OCI-LY7 (cell line): ENCODE results near the gene ADAMTS2. TPM values are rescaled to one million over a fixed set of nuclear protein-coding genes. Genes with fewer than 3 reads are reported as not detected.

Experiments
- BruUV-seq: library from RNA; stranded (reverse); fragments of 400-500 nt; replicated peaks from 2 replicates; lab custom pipeline; 2021; lab: Mats Ljungman, UMichigan
- CTCF ChIA-PET: fragments of 300-600 bp; sonication (Branson Sonifier 250); formaldehyde crosslinking; loops from one replicate; lab custom pipeline; 2022; ENCODE audit warnings: antibody characterized with exemption; ENCODE audit not compliant: unreplicated experiment; lab: Charles Lee
- POLR2A ChIA-PET: fragments of 300-600 bp; sonication (Branson Sonifier 250); formaldehyde crosslinking; loops from one replicate; lab custom pipeline; 2022; ENCODE audit warnings: antibody characterized with exemption; lab: Charles Lee
- DNase-seq: peaks from one replicate; pipeline ENCODE4 v3.0.0-alpha.2; 2015; ENCODE audit warnings: low spot score
- H2AFZ ChIP-seq: fragments of 200-600 bp; sonication (generic), shearing (Covaris generic); 2 replicates; pipeline ENCODE4 v1.6.1; 2014; ENCODE audit warnings: mild to moderate bottlenecking, antibody characterized with exemption, low read length, moderate library complexity
- H3K27ac ChIP-seq: fragments of 200-600 bp; sonication (generic); 2 replicates; pipeline ENCODE4 v1.5.1; 2014; ENCODE audit warnings: mixed run types, low read depth, mild to moderate bottlenecking, moderate library complexity, low read length, inconsistent platforms; ENCODE audit not compliant: poor library complexity, severe bottlenecking
- H3K36me3 ChIP-seq: fragments of 200-600 bp; sonication (generic); 2 replicates; pipeline ENCODE4 v1.6.1; 2014; ENCODE audit warnings: mild to moderate bottlenecking, antibody characterized with exemption, low read length, moderate library complexity, mixed read lengths; ENCODE audit not compliant: insufficient read depth
- H3K4me1 ChIP-seq: fragments of 200-600 bp; sonication (generic); 2 replicates; pipeline ENCODE4 v1.5.1; 2014; ENCODE audit warnings: mild to moderate bottlenecking, low read length; ENCODE audit not compliant: insufficient read depth, poor library complexity, severe bottlenecking
- H3K4me2 ChIP-seq: fragments of 200-600 bp; sonication (generic); 2 replicates; pipeline ENCODE4 v1.6.1; 2014; ENCODE audit warnings: mild to moderate bottlenecking, low read length
- H3K4me3 ChIP-seq: fragments of 200-600 bp; sonication (generic); 2 replicates; pipeline ENCODE4 v1.5.1; 2014; ENCODE audit warnings: mild to moderate bottlenecking, low read depth, low read length; ENCODE audit not compliant: poor library complexity, severe bottlenecking
- H3K79me2 ChIP-seq: fragments of 200-600 bp; sonication (generic); 2 replicates; pipeline ENCODE4 v1.6.1; 2016; ENCODE audit warnings: low read depth, mild to moderate bottlenecking, low read length, moderate library complexity, mixed read lengths; ENCODE audit not compliant: insufficient read depth
- H3K9me2 ChIP-seq: fragments of 200-600 bp; sonication (generic); 2 replicates; pipeline ENCODE4 v1.6.1; 2016; ENCODE audit warnings: mild to moderate bottlenecking, low read length, mixed read lengths; ENCODE audit not compliant: insufficient read depth
- H3K9me3 ChIP-seq: fragments of 200-600 bp; sonication (generic); 2 replicates; pipeline ENCODE4 v1.6.1; 2014; ENCODE audit warnings: mild to moderate bottlenecking, mixed run types, low read length, mixed read lengths
- H4K20me1 ChIP-seq: fragments of 200-600 bp; sonication (generic); 2 replicates; pipeline ENCODE4 v1.6.1; 2014; ENCODE audit warnings: mild to moderate bottlenecking, antibody characterized with exemption, low read length, moderate library complexity, mixed read lengths; ENCODE audit not compliant: insufficient read depth
- EZH2phosphoT487 ChIP-seq: fragments of 200-600 bp; sonication (generic); IDR thresholded peaks from 2 replicates; pipeline ENCODE4 v1.6.1; 2018; ENCODE audit warnings: low read depth, borderline replicate concordance, mild to moderate bottlenecking, mixed run types, antibody characterized with exemption, low read length, moderate library complexity, mixed read lengths
- intact Hi-C: fragments of 100-400 bp; cut with micrococcal nuclease; formaldehyde crosslinking; loops from one replicate; pipeline ENCODE4 v1.10.0; 2022; ENCODE audit not compliant: unreplicated experiment
- total RNA-seq, 2 experiments: library from RNA; depleted of rRNA in 1 of 2; stranded (reverse); fragments of >200 nt in 1 of 2; shearing (Covaris generic) in 1 of 2; gene quantifications; 2 replicates each; pipeline ENCODE4 v1.2.3, GENCODE V29; 2014 to 2022
- TF ChIP-seq, protein P1 (sequence below): fragments of 200-600 bp; sonication (generic); conservative IDR thresholded peaks from 2 replicates; pipeline ENCODE4 v1.5.1; 2014; ENCODE audit warnings: mild to moderate bottlenecking, antibody characterized with exemption, low read length, moderate library complexity, mixed read lengths

ADAMTS2 gene
- total RNA-seq, 2 experiments from 2014 or later = not detected

DNA sequence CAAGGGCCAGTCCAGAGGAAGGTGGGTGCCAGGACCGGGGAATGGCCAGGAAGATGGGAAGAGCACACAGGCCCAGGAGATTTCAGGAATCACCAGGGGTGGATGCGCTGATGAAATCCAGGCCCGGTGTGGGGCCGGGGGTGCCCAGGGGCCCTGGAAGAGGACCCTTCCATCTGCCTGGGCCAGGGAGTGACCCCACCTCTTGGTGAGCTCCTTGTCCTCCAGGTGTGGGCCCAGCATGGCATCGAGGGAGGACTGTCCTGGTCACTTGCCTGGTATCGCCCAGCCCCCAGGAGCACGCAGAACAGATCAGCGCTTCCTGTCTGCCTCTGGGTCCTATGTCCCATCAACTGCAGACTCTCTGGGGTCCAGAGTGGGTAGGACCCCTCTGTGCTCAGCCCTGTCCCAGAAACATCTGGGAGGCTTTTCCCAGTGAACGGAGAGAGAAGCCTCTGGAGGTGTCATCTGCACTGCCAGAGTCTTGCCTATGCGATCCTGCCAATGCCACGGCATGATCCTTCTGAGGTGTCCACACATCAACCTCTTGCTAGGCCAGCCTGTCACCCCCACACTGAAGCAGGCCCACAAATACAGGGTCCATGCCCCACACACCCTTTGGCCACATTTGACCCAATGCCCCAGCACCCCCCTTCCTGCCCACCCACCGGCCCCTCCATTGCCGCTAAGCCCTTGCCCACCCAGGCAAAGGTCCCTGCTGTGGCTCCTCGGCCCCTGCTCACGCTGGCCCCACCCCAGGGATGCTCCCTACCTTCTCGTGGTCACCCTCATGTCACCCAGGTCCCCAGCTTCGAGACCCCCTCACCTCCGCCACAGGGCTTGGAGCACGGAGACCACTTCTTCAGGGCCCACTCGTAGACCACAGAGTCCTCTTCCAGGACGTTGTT, 217.9 kb downstream of the ADAMTS2 start:
- Histone ChIP-seq H3K36me3 (no peaks in the 10 kb centered on the region), H4K20me1 (no peaks in the 10 kb centered on the region), H3K9me3 (no peaks in the 10 kb centered on the region), H3K9me2 (no peaks in the 10 kb centered on the region), H2AFZ (no peak overlapping the region), H3K79me2 (no peaks in the 10 kb centered on the region), H3K4me2 (no peak overlapping the region), H3K4me3 (no peak overlapping the region), H3K27ac (no peak overlapping the region), H3K4me1 (no peaks in the 10 kb centered on the region)
- CTCF ChIA-PET = no interaction called here
- intact Hi-C loops = no loop called here
- TF ChIP-seq, protein P1, sequence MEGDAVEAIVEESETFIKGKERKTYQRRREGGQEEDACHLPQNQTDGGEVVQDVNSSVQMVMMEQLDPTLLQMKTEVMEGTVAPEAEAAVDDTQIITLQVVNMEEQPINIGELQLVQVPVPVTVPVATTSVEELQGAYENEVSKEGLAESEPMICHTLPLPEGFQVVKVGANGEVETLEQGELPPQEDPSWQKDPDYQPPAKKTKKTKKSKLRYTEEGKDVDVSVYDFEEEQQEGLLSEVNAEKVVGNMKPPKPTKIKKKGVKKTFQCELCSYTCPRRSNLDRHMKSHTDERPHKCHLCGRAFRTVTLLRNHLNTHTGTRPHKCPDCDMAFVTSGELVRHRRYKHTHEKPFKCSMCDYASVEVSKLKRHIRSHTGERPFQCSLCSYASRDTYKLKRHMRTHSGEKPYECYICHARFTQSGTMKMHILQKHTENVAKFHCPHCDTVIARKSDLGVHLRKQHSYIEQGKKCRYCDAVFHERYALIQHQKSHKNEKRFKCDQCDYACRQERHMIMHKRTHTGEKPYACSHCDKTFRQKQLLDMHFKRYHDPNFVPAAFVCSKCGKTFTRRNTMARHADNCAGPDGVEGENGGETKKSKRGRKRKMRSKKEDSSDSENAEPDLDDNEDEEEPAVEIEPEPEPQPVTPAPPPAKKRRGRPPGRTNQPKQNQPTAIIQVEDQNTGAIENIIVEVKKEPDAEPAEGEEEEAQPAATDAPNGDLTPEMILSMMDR = no peak
- TF ChIP-seq EZH2phosphoT487 = no peak
- no TSS peak for BruUV-seq
- no peak for DNase-seq
- POLR2A ChIA-PET = interaction anchor here (0.5 kb wide), 1 partner anchor 414 kb away, joined by 7 read pairs; no protein-coding TSS in a partner anchor

DNA sequence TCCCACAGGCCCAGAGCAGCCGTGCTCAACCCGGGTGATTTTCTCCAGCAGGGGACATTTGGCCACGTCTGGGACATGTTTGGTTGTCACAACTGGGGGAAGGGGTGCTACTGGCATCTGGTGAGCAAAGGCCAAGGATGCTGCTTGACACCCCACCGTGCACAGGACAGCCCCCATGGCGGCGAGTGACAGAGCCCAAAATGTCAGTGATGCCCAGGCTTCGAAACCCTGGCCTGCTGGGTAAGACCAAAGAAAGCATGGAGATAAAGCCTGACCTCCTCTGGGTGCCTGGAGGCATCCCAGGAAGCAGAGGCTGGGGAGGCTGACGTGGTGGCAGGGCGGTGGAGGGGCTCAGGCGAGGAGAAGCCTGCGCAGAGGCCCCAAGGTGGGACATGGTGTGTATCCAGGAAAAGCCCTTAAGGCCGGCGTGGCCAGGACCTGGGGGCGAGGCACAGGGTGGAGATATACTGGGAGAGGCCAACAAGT, 218.7 kb downstream of the ADAMTS2 start:
- intact Hi-C loops = no loop called here
- no peaks in the 10 kb centered on the region for H3K9me3 ChIP-seq
- CTCF ChIA-PET = no interaction called here

More for the DNA sequence above, 218.7 kb downstream of the ADAMTS2 start:
- BruUV-seq = no TSS peak
- no peak for TF ChIP-seq EZH2phosphoT487
- TF ChIP-seq, protein P1 = no peak
- Histone ChIP-seq H3K79me2 (no peaks in the 10 kb centered on the region), H3K9me2 (no peaks in the 10 kb centered on the region), H3K4me2 (no peak overlapping the region), H4K20me1 (no peaks in the 10 kb centered on the region), H3K36me3 (no peaks in the 10 kb centered on the region), H3K27ac (no peak overlapping the region), H3K4me1 (no peaks in the 10 kb centered on the region), H3K4me3 (no peak overlapping the region), H2AFZ (no peak overlapping the region)
- DNase-seq = no peak
- POLR2A ChIA-PET = interaction anchor here (0.5 kb wide), 1 partner anchor 415 kb away, joined by 7 read pairs; no protein-coding TSS in a partner anchor
